Measurements from ENCODE around the gene ALDH1L1. TPM values are rescaled to one million over a fixed set of nuclear protein-coding genes. Genes with fewer than 3 reads are reported as not detected.

ALDH1L1 gene
- total and polyA plus RNA-seq, 2 of the 4 experiments (the other 2 are of a cell fraction): not detected

DNA sequence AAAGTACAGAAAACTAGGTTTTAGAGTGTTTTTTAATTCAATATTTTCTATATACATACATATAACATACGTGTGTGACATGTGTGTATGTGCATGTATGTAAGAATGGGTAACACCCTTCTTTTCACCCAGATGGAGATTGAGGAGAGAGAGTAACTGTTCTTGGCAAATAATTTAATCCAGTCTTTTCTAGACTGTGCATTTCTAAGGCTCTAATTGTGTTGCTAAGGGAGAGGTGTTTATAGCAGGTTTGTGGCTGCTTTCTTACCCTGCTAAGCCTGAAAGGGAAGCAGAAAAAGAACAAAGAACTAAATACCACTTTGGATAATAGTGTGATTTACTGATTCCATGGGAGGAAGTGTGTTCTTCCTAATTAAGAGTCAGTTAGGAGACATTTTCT, 46.0 kb upstream of the ALDH1L1 start:
- Histone ChIP-seq H3K9ac (ENCODE audit: low read depth, low read length) (no peak overlapping the region), H3K18ac (ENCODE audit: low read depth, low read length) (no peak overlapping the region), H2BK120ac (ENCODE audit: low read depth, low read length) (no peak overlapping the region), H3K27ac (ENCODE audit: insufficient read depth, low read length) (no peak overlapping the region), H3K79me1 (ENCODE audit: low read depth in 1 of 2, low read length in 2 of 2) (no peaks in the 10 kb centered on the region), H3K27me3 (ENCODE audit: control insufficient read depth, insufficient read depth, low read length) (peaks cover 7% of the 10 kb centered on the region), H3K4ac (ENCODE audit: low read depth, low read length) (no peak overlapping the region), H3K9me1 (ENCODE audit: insufficient read depth, low read length) (no peaks in the 10 kb centered on the region), H3K4me2 (ENCODE audit: low read depth, low read length) (no peak overlapping the region), H4K20me1 (ENCODE audit: insufficient read depth, low read length) (no peaks in the 10 kb centered on the region), H3K9me3 (ENCODE audit: control insufficient read depth, insufficient read depth, low read length) (no peaks in the 10 kb centered on the region), H3K36me3 (ENCODE audit: control insufficient read depth, insufficient read depth, low read length) (no peaks in the 10 kb centered on the region), H3K14ac (replicated peaks; ENCODE audit: low read depth, low read length) (no peak overlapping the region), H4K5ac (ENCODE audit: low read depth, low read length) (no peak overlapping the region), H3K4me1 (ENCODE audit: control insufficient read depth, insufficient read depth, low read length) (no peaks in the 10 kb centered on the region), H2BK5ac (ENCODE audit: low read depth, low read length, poor library complexity, severe bottlenecking) (no peak overlapping the region), H3K56ac (ENCODE audit: extremely low read depth, insufficient read depth, low read length) (no peak overlapping the region), H2BK15ac (ENCODE audit: low read depth, low read length) (no peak overlapping the region), H4K91ac (ENCODE audit: insufficient read depth, low read depth, low read length) (no peak overlapping the region), H2BK20ac (ENCODE audit: low read depth, low read length) (no peak overlapping the region), H3K4me3 (ENCODE audit: insufficient read depth, low read depth, low read length) (no peak overlapping the region), H2AK9ac (replicated peaks; ENCODE audit: low read depth, low read length, poor library complexity) (no peak overlapping the region), H2AFZ (replicated peaks; ENCODE audit: low read length, poor library complexity) (no peak overlapping the region), H4K8ac (ENCODE audit: low read depth in 2 of 2, low read length in 2 of 2) (no peak overlapping the region), H3K23ac (ENCODE audit: low read depth, low read length) (no peak overlapping the region), H2AK5ac (ENCODE audit: low read depth, low read length) (no peak overlapping the region)
- POLR2A ChIA-PET (ENCODE audit: unreplicated experiment): no interaction called here
- dilution Hi-C loops (cut with HindIII; ENCODE audit: low sequenced_read_pairs, unreplicated experiment) (no loop called here), intact Hi-C loops (cut with micrococcal nuclease) (no loop called here), in situ Hi-C loops (cut with MboI; ENCODE audit: low sequenced_read_pairs) (no loop called here)
- no TSS peak for BruUV-seq (replicated peaks)
- no peak for TF ChIP-seq CHD1 (IDR thresholded peaks at IDR 0.05; ENCODE audit: low read depth, low read length)
- no peak for TF ChIP-seq NFE2L2 (IDR thresholded peaks at IDR 0.05; ENCODE audit: low read depth, low read length)
- no peak for TF ChIP-seq RCOR1 (IDR thresholded peaks at IDR 0.05; ENCODE audit: insufficient replicate concordance, low read length)
- TF ChIP-seq, protein P1, sequence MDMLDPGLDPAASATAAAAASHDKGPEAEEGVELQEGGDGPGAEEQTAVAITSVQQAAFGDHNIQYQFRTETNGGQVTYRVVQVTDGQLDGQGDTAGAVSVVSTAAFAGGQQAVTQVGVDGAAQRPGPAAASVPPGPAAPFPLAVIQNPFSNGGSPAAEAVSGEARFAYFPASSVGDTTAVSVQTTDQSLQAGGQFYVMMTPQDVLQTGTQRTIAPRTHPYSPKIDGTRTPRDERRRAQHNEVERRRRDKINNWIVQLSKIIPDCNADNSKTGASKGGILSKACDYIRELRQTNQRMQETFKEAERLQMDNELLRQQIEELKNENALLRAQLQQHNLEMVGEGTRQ (IDR thresholded peaks at IDR 0.05; ENCODE audit: low read depth, low read length): no peak
- TF ChIP-seq, protein P2, sequence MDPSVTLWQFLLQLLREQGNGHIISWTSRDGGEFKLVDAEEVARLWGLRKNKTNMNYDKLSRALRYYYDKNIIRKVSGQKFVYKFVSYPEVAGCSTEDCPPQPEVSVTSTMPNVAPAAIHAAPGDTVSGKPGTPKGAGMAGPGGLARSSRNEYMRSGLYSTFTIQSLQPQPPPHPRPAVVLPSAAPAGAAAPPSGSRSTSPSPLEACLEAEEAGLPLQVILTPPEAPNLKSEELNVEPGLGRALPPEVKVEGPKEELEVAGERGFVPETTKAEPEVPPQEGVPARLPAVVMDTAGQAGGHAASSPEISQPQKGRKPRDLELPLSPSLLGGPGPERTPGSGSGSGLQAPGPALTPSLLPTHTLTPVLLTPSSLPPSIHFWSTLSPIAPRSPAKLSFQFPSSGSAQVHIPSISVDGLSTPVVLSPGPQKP (IDR thresholded peaks at IDR 0.05; ENCODE audit: borderline replicate concordance, low read depth, low read length): no peak
- no peak for TF ChIP-seq POLR2A (IDR thresholded peaks at IDR 0.05; ENCODE audit: low read depth, low read length)
- TF ChIP-seq SMC3 (IDR thresholded peaks at IDR 0.05; ENCODE audit: low read depth, low read length): no peak
- TF ChIP-seq RAD21 (IDR thresholded peaks at IDR 0.05; ENCODE audit: low read length): no peak
- TF ChIP-seq RFX5 (IDR thresholded peaks at IDR 0.05; ENCODE audit: low read depth, low read length): no peak
- TF ChIP-seq, protein P3, sequence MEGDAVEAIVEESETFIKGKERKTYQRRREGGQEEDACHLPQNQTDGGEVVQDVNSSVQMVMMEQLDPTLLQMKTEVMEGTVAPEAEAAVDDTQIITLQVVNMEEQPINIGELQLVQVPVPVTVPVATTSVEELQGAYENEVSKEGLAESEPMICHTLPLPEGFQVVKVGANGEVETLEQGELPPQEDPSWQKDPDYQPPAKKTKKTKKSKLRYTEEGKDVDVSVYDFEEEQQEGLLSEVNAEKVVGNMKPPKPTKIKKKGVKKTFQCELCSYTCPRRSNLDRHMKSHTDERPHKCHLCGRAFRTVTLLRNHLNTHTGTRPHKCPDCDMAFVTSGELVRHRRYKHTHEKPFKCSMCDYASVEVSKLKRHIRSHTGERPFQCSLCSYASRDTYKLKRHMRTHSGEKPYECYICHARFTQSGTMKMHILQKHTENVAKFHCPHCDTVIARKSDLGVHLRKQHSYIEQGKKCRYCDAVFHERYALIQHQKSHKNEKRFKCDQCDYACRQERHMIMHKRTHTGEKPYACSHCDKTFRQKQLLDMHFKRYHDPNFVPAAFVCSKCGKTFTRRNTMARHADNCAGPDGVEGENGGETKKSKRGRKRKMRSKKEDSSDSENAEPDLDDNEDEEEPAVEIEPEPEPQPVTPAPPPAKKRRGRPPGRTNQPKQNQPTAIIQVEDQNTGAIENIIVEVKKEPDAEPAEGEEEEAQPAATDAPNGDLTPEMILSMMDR (conservative IDR thresholded peaks at IDR 0.05; ENCODE audit: low read depth, low read length): no peak
- no peak for TF ChIP-seq FOS (IDR thresholded peaks at IDR 0.05; ENCODE audit: low read depth, low read length)
- no peak for TF ChIP-seq MAZ (IDR thresholded peaks at IDR 0.05; ENCODE audit: borderline replicate concordance, low read depth, low read length)
- TF ChIP-seq MAFK (IDR thresholded peaks at IDR 0.05; ENCODE audit: low read depth, low read length): no peak
- no peak for TF ChIP-seq BHLHE40 (IDR thresholded peaks at IDR 0.05; ENCODE audit: low read depth, low read length)
- TF ChIP-seq CEBPB (IDR thresholded peaks at IDR 0.05; ENCODE audit: low read depth, low read length): no peak
- TF ChIP-seq MXI1 (IDR thresholded peaks at IDR 0.05; ENCODE audit: borderline replicate concordance, low read depth, low read length): no peak
- CTCF ChIA-PET: no interaction called here
- DNase-seq (no peak), ATAC-seq (ENCODE audit: low read depth) (no peak)
- no CpG with 5 or more reads among the region's 1 CpG for WGBS, 2 experiments (ENCODE audit: extremely low coverage in 2 of 2, insufficient read length in 1 of 2)
